NCI-H82 treated with DMSO at 0.1 percent for 48 hours (cell line): ENCODE measurements around the gene KCNMB3.
"Not testable (repeated sequence)": the region's sequence is repeated elsewhere in the genome, so short reads cannot be mapped to it uniquely, and the experiment has no call there.

Source experiments
- DNase-seq: peaks from one replicate; lab custom pipeline; 2025; ENCODE audit not compliant: unreplicated experiment; lab: John Stamatoyannopoulos, UW

Gene KCNMB3

GRCh38 chr3:179265092-179265491, 14.2 kb upstream of the KCNMB3 start:
- DNase-seq, result no peak

DNA sequence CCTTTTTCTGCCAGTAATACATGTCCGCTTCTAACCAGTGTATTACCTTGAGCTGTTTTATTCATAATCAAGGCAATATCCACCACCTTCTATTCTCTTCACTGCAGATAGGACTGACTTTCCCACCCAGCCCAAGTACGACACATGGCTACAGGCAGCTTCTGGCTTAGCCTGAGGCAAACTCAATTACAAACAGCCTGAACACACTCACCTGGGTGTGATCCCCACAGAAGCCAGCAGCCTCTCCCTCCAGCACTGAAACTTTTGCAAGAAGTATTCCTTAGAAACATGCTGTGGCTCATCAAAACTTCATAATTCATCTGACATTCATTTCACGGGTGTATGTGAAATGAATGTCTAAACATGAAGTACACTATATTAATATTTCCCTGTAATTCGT, 13.5 kb upstream of the KCNMB3 start:
- DNase-seq, result no peak

- DNase-seq, result no peak
Measured at GRCh38 chr3:179263134-179263533, 12.2 kb upstream of the KCNMB3 start.

DNA sequence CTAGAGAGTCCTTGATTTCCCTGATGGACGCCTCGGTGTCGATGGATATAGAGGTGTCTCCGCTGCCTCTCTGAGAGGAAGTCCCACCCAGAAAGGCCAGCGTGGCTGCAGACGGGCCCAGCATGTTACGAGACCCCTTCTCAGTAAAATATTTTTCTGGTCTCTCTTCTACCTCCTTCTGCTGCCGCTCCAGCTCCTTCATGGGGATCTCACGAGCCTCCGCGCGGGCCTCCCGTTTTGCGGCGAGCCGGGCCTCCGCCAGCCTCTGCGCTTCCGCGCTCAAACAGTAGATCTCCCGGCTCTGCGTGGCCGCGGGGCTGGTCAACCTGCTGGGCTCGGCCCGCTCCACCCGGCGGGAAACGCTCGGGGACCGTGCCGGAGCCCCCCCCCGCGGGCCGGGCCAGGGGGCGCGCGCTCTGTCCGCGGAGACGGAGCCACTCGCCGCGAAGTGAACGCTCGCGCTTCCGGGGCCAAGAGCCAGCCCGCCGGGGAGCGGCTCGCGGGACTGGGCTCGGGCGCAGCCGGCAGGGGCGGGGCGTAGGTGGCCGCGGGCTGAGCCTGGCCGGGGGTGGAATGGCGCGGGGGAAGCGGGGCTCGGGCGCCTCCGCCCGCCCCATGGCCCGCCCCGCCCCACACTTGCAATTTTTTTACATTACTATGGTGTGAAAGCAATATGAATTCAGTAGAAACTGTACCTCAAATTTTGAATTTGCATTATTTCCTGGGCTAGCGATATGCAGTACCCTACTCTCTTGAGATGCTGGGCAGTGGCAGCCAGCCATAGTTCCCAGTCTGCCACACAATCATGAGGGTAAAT, 10.2 kb upstream of the KCNMB3 start:
- DNase-seq, result no peak

DNA sequence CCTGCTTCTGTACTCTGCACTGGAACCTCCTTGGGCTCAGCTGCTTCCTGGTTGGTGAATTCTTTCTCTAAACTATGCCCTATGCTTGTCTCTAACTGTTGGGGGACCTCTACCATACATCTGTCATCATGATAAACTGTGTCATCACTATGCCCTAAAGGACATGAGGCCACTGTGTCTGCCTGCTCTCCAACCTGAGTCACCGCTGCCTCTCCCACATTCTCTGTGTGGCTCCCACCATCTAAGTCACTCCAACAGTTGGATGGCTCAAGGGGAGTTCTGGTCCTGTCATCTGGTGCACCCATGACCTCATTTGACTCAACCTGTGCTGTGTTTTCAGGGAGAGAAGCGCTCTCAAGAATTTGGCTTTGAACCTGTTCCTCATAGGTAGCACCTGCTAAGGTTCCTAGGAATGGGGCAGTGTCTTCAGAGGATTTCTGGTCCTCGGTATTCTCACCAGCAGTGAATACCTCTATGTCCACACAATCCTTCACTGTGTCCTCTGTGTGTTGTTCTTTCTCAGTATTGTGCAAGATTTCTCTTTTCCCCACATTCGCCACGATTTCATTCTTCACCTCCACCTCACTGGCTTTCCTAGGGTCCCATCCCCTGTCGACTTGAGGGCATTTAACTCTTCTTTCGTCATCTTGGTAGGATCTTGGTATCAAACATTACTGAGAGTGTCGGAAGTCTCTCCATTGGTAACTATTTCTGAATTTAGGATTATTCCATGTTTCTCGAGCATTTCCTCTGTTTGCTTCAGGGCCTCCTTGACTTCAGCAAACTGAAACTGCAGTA, 9.2 kb upstream of the KCNMB3 start:
- not testable (repeated sequence) for DNase-seq

DNA sequence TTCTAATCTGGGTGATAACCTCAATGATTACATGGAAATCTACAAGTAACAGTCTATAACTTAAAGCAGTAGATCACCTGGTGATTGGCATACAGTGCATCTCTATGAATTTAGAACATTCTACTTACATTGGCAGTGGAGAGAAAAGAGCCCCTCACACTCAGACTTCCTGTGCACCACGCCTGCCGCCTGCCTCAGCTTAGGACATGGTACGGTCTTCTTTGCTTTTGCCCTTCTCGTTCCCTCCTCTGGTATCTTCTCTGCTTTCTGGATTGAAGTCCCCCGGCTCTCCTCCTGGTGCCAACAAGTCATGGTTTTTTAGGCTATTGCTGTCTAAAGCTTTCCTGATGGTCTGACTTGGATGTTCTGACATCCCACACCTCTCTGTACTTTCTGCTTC, 7.9 kb upstream of the KCNMB3 start:
- no peak for DNase-seq

GRCh38 chr3:179257742-179258141, 6.8 kb upstream of the KCNMB3 start:
- not testable (repeated sequence) for DNase-seq

DNA sequence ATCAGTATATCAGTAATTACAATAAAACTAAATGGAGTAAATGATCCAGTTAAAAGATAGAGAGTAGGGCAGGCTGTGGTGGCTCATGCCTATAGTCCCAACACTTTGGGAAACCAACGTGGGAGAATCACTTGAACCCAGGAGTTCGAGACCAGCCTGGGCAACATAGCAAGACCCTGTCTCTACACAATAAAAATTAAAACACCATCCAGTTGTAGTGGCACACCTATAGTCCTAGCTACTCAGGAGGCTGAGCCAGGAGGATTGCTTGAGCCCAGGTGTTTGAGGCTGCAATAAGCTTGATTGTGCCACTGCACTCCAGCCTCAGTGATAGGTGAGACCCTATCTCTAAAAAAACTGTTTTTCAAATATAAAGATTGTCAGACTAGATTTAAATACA, 5.9 kb upstream of the KCNMB3 start:
- no peak for DNase-seq

DNA sequence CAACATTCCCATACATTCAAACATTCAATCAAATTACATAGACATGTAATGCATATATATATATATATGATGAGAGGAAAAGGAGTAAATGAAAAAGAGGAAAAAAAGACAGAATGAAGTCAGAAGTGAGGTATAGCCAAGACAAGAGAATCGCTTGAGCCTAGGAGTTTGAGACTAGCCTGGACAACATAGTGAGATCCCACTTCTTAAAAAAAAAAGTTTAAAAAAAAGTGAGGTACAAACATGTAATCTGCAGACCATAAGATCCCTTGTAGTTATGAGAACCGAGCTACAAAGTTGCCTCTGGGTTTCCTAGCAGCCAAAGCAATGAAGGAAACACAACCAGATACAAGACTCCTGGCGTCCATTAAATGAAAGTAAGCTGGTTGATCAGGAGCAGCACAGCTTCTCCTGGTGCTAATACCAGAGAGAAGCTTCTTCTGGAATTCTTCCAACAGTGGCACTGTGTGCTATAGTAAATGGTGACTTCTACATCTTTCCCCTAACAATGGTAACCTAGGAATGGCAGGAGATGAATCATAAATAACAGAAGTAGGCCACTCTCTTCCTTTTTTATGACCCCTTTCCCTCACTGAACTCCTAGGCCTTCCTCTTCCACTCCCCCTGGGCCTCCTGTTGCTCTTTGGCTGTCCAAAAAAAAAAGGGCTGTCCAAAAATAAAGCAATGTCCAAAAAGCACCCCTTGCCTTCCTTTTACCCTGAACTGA, 3.5 kb downstream of the KCNMB3 start:
- DNase-seq, result no peak

DNA sequence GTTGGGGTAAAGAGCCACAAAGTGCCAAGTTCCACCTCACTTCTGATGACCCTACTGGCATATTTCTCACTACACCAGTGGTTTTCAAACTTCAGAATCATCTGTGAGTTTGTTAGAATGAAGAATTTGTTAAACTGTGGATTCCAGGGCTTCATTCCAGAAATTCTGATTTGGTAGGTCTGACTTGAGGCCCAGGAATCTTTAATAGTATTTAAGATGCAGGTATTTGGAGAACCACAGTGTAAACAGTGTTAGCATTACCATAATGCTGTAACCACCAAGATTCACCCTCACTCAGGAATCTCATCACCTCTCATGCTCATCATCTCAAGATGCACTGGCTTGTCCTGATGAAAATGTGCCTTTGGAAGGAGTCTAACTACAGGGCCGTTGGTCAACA, 6.0 kb downstream of the KCNMB3 start:
- no peak for DNase-seq

DNA sequence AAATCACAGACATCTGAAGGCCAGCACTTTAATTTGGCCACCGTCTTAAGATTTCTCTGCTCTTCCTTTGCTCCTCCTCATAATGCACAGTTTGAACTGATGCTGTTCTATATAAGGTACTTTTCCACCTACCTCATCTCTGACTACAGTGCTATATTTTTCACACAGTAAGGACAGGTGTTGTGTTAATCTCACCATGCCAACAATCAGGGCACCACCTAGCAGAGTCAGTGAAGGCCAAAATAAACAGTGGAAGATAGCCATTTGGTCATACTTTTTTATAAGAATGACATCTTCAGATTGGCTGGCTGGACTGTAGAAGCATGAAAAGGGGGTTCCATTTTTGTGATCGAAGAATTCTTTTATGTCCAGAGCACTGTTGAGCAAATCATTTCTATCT, 8.1 kb downstream of the KCNMB3 start:
- DNase-seq, result not testable (repeated sequence)

DNA sequence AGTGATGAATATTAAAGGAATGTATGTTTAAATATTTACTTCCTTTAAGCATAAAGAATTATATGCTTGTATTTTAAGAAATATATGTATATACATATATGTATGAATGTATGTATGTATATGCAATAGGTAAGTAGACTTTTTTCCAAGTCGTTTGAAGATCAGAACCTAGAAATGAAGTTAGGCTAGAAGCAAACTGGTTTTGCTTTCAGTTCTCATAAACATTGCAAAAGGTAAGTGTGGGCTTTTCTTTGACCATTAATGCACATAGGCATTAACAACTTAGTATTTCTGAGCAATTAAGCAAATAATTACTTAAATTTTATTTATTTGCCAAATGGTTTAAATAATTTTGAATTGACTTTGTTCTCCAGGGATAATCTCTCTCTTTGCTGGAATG, 10.6 kb downstream of the KCNMB3 start:
- not testable (repeated sequence) for DNase-seq

- no peak for DNase-seq
Measured at GRCh38 chr3:179236669-179237301, 14.1 kb downstream of the KCNMB3 start.

GRCh38 chr3:179234199-179234598, 16.7 kb downstream of the KCNMB3 start:
- DNase-seq, result no peak

- DNase-seq, result no peak
Measured at GRCh38 chr3:179233043-179233442, 17.9 kb downstream of the KCNMB3 start.

DNA sequence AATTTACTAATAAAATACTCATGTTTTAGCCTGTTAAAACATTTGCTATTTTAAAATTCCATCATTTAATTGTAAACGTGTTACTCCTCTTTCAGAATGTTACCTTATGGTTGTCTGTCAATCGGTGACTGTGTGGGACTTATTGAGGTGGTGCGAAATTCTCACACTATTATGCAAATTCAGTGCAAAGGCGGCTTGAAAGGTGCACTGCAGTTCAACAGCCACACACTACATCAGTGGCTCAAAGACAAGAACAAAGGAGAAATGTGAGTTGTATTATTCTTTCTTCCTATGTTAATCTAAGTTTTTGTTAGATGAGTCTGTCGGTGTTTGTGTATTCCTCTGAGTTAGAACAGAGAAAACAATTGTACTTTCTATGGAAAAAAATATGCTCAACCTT, 21.7 kb downstream of the KCNMB3 start:
- DNase-seq, result no peak

DNA sequence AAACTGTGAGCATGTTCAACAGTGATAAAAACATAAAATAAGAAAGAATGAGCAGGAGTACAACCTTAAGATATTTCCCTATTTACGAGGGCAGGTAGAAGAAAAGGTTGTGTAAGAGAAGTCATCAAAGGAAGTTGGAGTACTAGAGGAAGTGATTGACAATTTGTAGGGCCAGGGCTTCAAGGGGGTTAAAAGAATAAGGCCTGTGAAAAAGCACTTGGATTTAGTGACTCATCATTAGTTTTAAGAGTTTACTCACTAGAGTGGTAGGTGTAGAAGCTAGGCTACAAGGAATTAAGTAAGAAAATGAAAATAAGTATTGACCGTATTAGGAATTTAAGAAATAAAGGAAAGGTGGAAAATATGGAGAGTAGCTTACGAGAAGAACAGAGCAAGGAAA, 23.6 kb downstream of the KCNMB3 start:
- DNase-seq, result no peak

DNA sequence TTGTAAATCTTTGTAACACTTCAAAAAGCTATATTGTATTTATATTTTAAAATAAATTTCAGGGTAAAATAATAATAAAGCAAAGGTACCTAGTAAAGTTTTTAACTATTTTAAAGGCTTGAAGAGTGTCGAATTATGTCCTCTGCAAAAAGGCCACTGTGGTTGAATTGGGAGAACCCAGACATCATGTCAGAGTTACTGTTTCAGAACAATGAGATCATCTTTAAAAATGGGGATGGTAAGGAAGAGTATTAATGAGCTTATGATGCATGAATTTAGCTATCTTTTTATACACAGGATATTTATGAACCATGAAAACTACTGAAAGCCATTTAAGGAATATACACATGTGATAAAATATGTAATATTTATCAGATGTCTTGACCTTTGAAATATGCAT, 26.3 kb downstream of the KCNMB3 start:
- no peak for DNase-seq

- no peak for DNase-seq
Measured at GRCh38 chr3:179223548-179223947, 27.4 kb downstream of the KCNMB3 start.

GRCh38 chr3:179218213-179218612, 32.7 kb downstream of the KCNMB3 start:
- DNase-seq, result not testable (repeated sequence)

DNA sequence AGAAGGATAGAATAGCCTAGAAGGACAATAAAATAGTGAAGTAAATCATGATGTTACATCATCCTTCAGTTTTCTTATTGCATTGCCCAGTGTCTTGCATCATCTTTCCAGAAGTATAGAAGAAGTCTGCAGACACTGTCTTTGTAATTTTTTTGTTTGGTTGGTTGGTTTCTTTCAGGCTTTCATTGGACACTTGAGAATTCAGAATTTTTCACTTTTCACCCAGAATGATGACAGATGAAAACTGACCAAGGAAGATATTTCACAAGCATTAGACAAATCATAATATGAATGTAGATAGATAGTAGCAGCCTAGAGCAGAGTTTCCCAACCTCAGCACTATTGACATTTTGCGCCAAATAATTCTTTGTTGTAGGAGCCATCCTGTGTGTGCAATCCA, 35.4 kb downstream of the KCNMB3 start:
- not testable (repeated sequence) for DNase-seq
